Neural progenitor cell (in vitro differentiated cells): Measurements from ENCODE around the gene COG6. TPM values are rescaled to one million over a fixed set of nuclear protein-coding genes. Genes with fewer than 3 reads are reported as not detected.

Experiments
- DNase-seq: peaks from one replicate; pipeline ENCODE4 v3.0.0-alpha.2; 2016; ENCODE audit warnings: low spot score
- H2AFZ ChIP-seq: fragments of 200-600 bp; sonication (generic); replicated peaks from 2 replicates; pipeline ENCODE4 v1.6.1; 2016; ENCODE audit warnings: antibody characterized with exemption
- H3F3A ChIP-seq: fragments of 200-600 bp; sonication (generic); 2 replicates; pipeline ENCODE4 v1.6.1; 2016; ENCODE audit warnings: antibody characterized with exemption, low read depth
- H3K27ac ChIP-seq: fragments of 200-600 bp; sonication (generic); 2 replicates; pipeline ENCODE4 v1.5.1; 2016; ENCODE audit warnings: mild to moderate bottlenecking
- H3K27me3 ChIP-seq: fragments of 200-600 bp; sonication (generic); 2 replicates; pipeline ENCODE4 v1.6.1; 2016; ENCODE audit warnings: mild to moderate bottlenecking, moderate library complexity
- H3K36me3 ChIP-seq: fragments of 200-600 bp; sonication (generic); 2 replicates; pipeline ENCODE4 v1.5.1; 2016
- H3K4me1 ChIP-seq: fragments of 200-600 bp; sonication (generic); 2 replicates; pipeline ENCODE4 v1.6.1; 2016; ENCODE audit warnings: mixed run types
- H3K4me2 ChIP-seq: fragments of 200-600 bp; sonication (generic); 2 replicates; pipeline ENCODE4 v1.6.1; 2016
- H3K4me3 ChIP-seq: fragments of 200-600 bp; sonication (generic); 2 replicates; pipeline ENCODE4 v1.5.1; 2016
- H3K79me2 ChIP-seq: fragments of 200-600 bp; sonication (generic); 2 replicates; pipeline ENCODE4 v1.6.1; 2016; ENCODE audit warnings: low read depth
- H3K9ac ChIP-seq: fragments of 200-600 bp; sonication (generic); 2 replicates; pipeline ENCODE4 v1.6.1; 2016
- H3K9me3 ChIP-seq: fragments of 200-600 bp; sonication (generic); 2 replicates; pipeline ENCODE4 v1.5.1; 2016; ENCODE audit warnings: low read depth
- H4K20me1 ChIP-seq: fragments of 200-600 bp; sonication (generic); 2 replicates; pipeline ENCODE4 v1.6.1; 2016; ENCODE audit warnings: low read depth
- H3K27ac Mint-ChIP-seq: 3 replicates; pipeline ENCODE4 v1.8.0; 2021; ENCODE audit warnings: mixed read lengths
- H3K27me3 Mint-ChIP-seq: 2 replicates; pipeline ENCODE4 v1.8.0; 2022; ENCODE audit warnings: low read depth, mild to moderate bottlenecking, inconsistent platforms, moderate library complexity, mixed read lengths; ENCODE audit not compliant: insufficient read depth
- H3K36me3 Mint-ChIP-seq: 3 replicates; pipeline ENCODE4 v1.8.0; 2021; ENCODE audit warnings: mixed read lengths
- H3K4me1 Mint-ChIP-seq: 3 replicates; pipeline ENCODE4 v1.8.0; 2021; ENCODE audit warnings: mixed read lengths
- H3K4me3 Mint-ChIP-seq: 3 replicates; pipeline ENCODE4 v1.8.0; 2021; ENCODE audit warnings: mild to moderate bottlenecking, moderate library complexity, mixed read lengths
- H3K9me3 Mint-ChIP-seq: 3 replicates; pipeline ENCODE4 v1.8.0; 2020; ENCODE audit warnings: mixed read lengths
- CTCF ChIP-seq: fragments of 200-600 bp; sonication (generic); IDR thresholded peaks from 2 replicates; pipeline ENCODE4 v1.5.1; 2017; ENCODE audit warnings: antibody characterized with exemption, mild to moderate bottlenecking
- EZH2 ChIP-seq: fragments of 200-600 bp; sonication (generic); IDR thresholded peaks from 2 replicates; pipeline ENCODE4 v1.6.1; 2017; ENCODE audit warnings: antibody characterized with exemption, mild to moderate bottlenecking, moderate library complexity
- EZH2phosphoT487 ChIP-seq: fragments of 200-600 bp; sonication (generic); IDR thresholded peaks from 2 replicates; pipeline ENCODE4 v1.6.1; 2017; ENCODE audit warnings: antibody characterized with exemption
- total RNA-seq: library from RNA; depleted of rRNA; stranded (reverse); fragments of >200 nt; gene quantifications from 2 replicates; pipeline ENCODE4 v1.2.3, GENCODE V29; 2015; ENCODE audit warnings: low replicate concordance

COG6 gene
- total RNA-seq, 1 donor from 2014 or later, result 33.1 TPM

GRCh38 chr13:39692660-39693438 is 37.4 kb downstream of the COG6 start:
- H3K27me3 Mint-ChIP-seq, result no peaks in the 10 kb centered on the region
- TF ChIP-seq EZH2phosphoT487, result no peak
- TF ChIP-seq CTCF, result no peak
- no peak for TF ChIP-seq EZH2
- Histone ChIP-seq H3K4me2 (no peak overlapping the region), H3K36me3 (no peaks in the 10 kb centered on the region), H3K9me3 (no peaks in the 10 kb centered on the region), H3K4me3 (no peak overlapping the region), H3K9ac (no peak overlapping the region), H3F3A (no peaks in the 10 kb centered on the region), H3K79me2 (no peaks in the 10 kb centered on the region), H3K27ac (no peak overlapping the region), H2AFZ (no peak overlapping the region), H4K20me1 (no peaks in the 10 kb centered on the region), H3K4me1 (no peaks in the 10 kb centered on the region), H3K27me3 (no peaks in the 10 kb centered on the region)
- no peaks in the 10 kb centered on the region for H3K9me3 Mint-ChIP-seq
- no peak for DNase-seq
- H3K27ac Mint-ChIP-seq, result no peak overlapping the region
- H3K4me1 Mint-ChIP-seq, result no peaks in the 10 kb centered on the region
- H3K4me3 Mint-ChIP-seq, result no peak overlapping the region
- H3K36me3 Mint-ChIP-seq, result peaks cover under 1% of the 10 kb centered on the region

- DNase-seq, result no peak
- Histone ChIP-seq H3K4me3 (no peak overlapping the region), H3K9ac (no peak overlapping the region), H3K79me2 (no peaks in the 10 kb centered on the region), H2AFZ (no peak overlapping the region), H4K20me1 (no peaks in the 10 kb centered on the region), H3K36me3 (no peaks in the 10 kb centered on the region), H3K4me1 (no peaks in the 10 kb centered on the region), H3K9me3 (no peaks in the 10 kb centered on the region), H3K27ac (no peak overlapping the region), H3K27me3 (no peaks in the 10 kb centered on the region), H3F3A (no peaks in the 10 kb centered on the region), H3K4me2 (no peak overlapping the region)
- Mint-ChIP-seq H3K4me3 (no peak overlapping the region), H3K27me3 (no peaks in the 10 kb centered on the region), H3K27ac (no peak overlapping the region), H3K4me1 (no peaks in the 10 kb centered on the region), H3K36me3 (no peaks in the 10 kb centered on the region), H3K9me3 (no peaks in the 10 kb centered on the region)
- TF ChIP-seq EZH2 (no peak), EZH2phosphoT487 (no peak), CTCF (no peak)
Observed at GRCh38 chr13:39699274-39699673, 43.8 kb downstream of the COG6 start.

GRCh38 chr13:39712626-39713025 is 57.2 kb downstream of the COG6 start:
- no peaks in the 10 kb centered on the region for H3F3A ChIP-seq
- H3K4me3 ChIP-seq, result no peak overlapping the region
- no peaks in the 10 kb centered on the region for H3K27me3 ChIP-seq
- Mint-ChIP-seq H3K4me1 (no peaks in the 10 kb centered on the region), H3K9me3 (peaks cover 19% of the 10 kb centered on the region), H3K4me3 (no peak overlapping the region), H3K36me3 (peaks cover 14% of the 10 kb centered on the region), H3K27me3 (peaks cover 5% of the 10 kb centered on the region), H3K27ac (no peak overlapping the region)
- H3K4me2 ChIP-seq, result no peak overlapping the region
- no peak for TF ChIP-seq CTCF
- TF ChIP-seq EZH2, result no peak
- no peak for TF ChIP-seq EZH2phosphoT487
- no peaks in the 10 kb centered on the region for H3K79me2 ChIP-seq
- no peak for DNase-seq
- peaks cover 11% of the 10 kb centered on the region for H3K36me3 ChIP-seq
- H3K27ac ChIP-seq, result no peak overlapping the region
- H3K9me3 ChIP-seq, result peaks cover 11% of the 10 kb centered on the region
- no peak overlapping the region for H2AFZ ChIP-seq
- no peak overlapping the region for H3K9ac ChIP-seq
- no peaks in the 10 kb centered on the region for H4K20me1 ChIP-seq
- no peaks in the 10 kb centered on the region for H3K4me1 ChIP-seq
